ENCODE data around the gene CDKN3.

The CDKN3 gene

GRCh38 chr14:54366736-54367735, 29.8 kb upstream of the CDKN3 start:
- peaks cover 3% of the 10 kb centered on the region in 2 experiments for H3K4me1 ChIP-seq (ENCODE audit: control insufficient read depth in 1 of 2, insufficient read depth in 2 of 2, low read length in 2 of 2)
- peak; percentile 12 to 45 for DNase-seq
- H2BK12ac ChIP-seq (ENCODE audit: low read length) = no peak overlapping the region
- H3K9me3 ChIP-seq (ENCODE audit: insufficient read depth, low read depth, low read length) = no peaks in the 10 kb centered on the region
- no peaks in the 10 kb centered on the region for H3K79me1 ChIP-seq (ENCODE audit: low read length)
- no peak overlapping the region for H2AK5ac ChIP-seq (ENCODE audit: low read length)
- H3K27ac ChIP-seq (ENCODE audit: low read depth, low read length) = no peak overlapping the region
- no peak overlapping the region for H4K12ac ChIP-seq (ENCODE audit: low read depth, low read length)
- H3K4me3 ChIP-seq (ENCODE audit: low read depth, low read length) = no peak overlapping the region
- H3K18ac ChIP-seq (ENCODE audit: low read length) = no peak overlapping the region
- H3K23ac ChIP-seq (ENCODE audit: low read length) = no peak overlapping the region
- no peak overlapping the region for H4K91ac ChIP-seq (ENCODE audit: low read depth, low read length)
- no peak overlapping the region for H3K9ac ChIP-seq (ENCODE audit: low read length)
- no peaks in the 10 kb centered on the region for H3K79me2 ChIP-seq (ENCODE audit: control insufficient read depth, insufficient read depth, low read length, poor library complexity)
- no peak overlapping the region for H4K8ac ChIP-seq (ENCODE audit: low read depth, low read length)
- no peaks in the 10 kb centered on the region for H3K36me3 ChIP-seq (ENCODE audit: control insufficient read depth in 1 of 2, insufficient read depth in 2 of 2, low read length in 2 of 2)
- H3K14ac ChIP-seq (ENCODE audit: low read length) = no peak overlapping the region
- H3K27me3 ChIP-seq (ENCODE audit: insufficient read depth, low read length) = no peaks in the 10 kb centered on the region
- H2BK5ac ChIP-seq (ENCODE audit: low read depth, low read length, poor library complexity) = no peak overlapping the region
- H2AFZ ChIP-seq (ENCODE audit: insufficient read depth, low read length, poor library complexity) = peak overlapping the region; percentile 32
- no peak overlapping the region for H3K4ac ChIP-seq (ENCODE audit: low read depth, low read length)
- H2BK120ac ChIP-seq (ENCODE audit: insufficient read depth, low read length, poor library complexity) = no peak overlapping the region
- H3K4me2 ChIP-seq (ENCODE audit: low read length) = no peak overlapping the region
- no CpG with 5 or more reads among the region's 9 CpGs for WGBS (ENCODE audit: extremely low coverage, insufficient coverage, insufficient read length)

- WGBS (ENCODE audit: extremely low coverage, insufficient coverage, insufficient read length) = no CpG with 5 or more reads among the region's 4 CpGs
- no peak for DNase-seq
- no peak overlapping the region for H4K91ac ChIP-seq (ENCODE audit: low read depth, low read length)
- H3K9ac ChIP-seq (ENCODE audit: low read length) = no peak overlapping the region
- no peak overlapping the region for H4K8ac ChIP-seq (ENCODE audit: low read depth, low read length)
- H2BK12ac ChIP-seq (ENCODE audit: low read length) = no peak overlapping the region
- H3K79me2 ChIP-seq (ENCODE audit: control insufficient read depth, insufficient read depth, low read length, poor library complexity) = no peaks in the 10 kb centered on the region
- no peak overlapping the region for H3K27ac ChIP-seq (ENCODE audit: low read depth, low read length)
- H3K36me3 ChIP-seq (ENCODE audit: control insufficient read depth in 1 of 2, insufficient read depth in 2 of 2, low read length in 2 of 2) = no peaks in the 10 kb centered on the region
- no peak overlapping the region for H3K4me3 ChIP-seq (ENCODE audit: low read depth, low read length)
- H3K4ac ChIP-seq (ENCODE audit: low read depth, low read length) = no peak overlapping the region
- no peak overlapping the region for H4K12ac ChIP-seq (ENCODE audit: low read depth, low read length)
- H3K79me1 ChIP-seq (ENCODE audit: low read length) = no peaks in the 10 kb centered on the region
- no peaks in the 10 kb centered on the region for H3K9me3 ChIP-seq (ENCODE audit: insufficient read depth, low read depth, low read length)
- no peaks in the 10 kb centered on the region for H3K27me3 ChIP-seq (ENCODE audit: insufficient read depth, low read length)
- no peak overlapping the region for H3K23ac ChIP-seq (ENCODE audit: low read length)
- H2BK5ac ChIP-seq (ENCODE audit: low read depth, low read length, poor library complexity) = no peak overlapping the region
- no peak overlapping the region for H2AFZ ChIP-seq (ENCODE audit: insufficient read depth, low read length, poor library complexity)
- no peak overlapping the region for H2AK5ac ChIP-seq (ENCODE audit: low read length)
- peaks cover 3% of the 10 kb centered on the region in 2 experiments for H3K4me1 ChIP-seq (ENCODE audit: control insufficient read depth in 1 of 2, insufficient read depth in 2 of 2, low read length in 2 of 2)
- no peak overlapping the region for H3K14ac ChIP-seq (ENCODE audit: low read length)
- H3K18ac ChIP-seq (ENCODE audit: low read length) = no peak overlapping the region
- no peak overlapping the region for H2BK120ac ChIP-seq (ENCODE audit: insufficient read depth, low read length, poor library complexity)
- no peak overlapping the region for H3K4me2 ChIP-seq (ENCODE audit: low read length)
Observed at GRCh38 chr14:54368291-54368690, 28.5 kb upstream of the CDKN3 start.

GRCh38 chr14:54369343-54369742, 27.5 kb upstream of the CDKN3 start:
- Histone ChIP-seq H3K4ac (ENCODE audit: low read depth, low read length) (no peak overlapping the region), H3K4me1 (ENCODE audit: control insufficient read depth in 1 of 2, insufficient read depth in 2 of 2, low read length in 2 of 2) (peaks cover 3% of the 10 kb centered on the region in 2 experiments), H2AFZ (ENCODE audit: insufficient read depth, low read length, poor library complexity) (no peak overlapping the region), H3K23ac (ENCODE audit: low read length) (no peak overlapping the region), H4K91ac (ENCODE audit: low read depth, low read length) (no peak overlapping the region), H2BK5ac (ENCODE audit: low read depth, low read length, poor library complexity) (no peak overlapping the region), H3K4me3 (ENCODE audit: low read depth, low read length) (no peak overlapping the region), H2BK12ac (ENCODE audit: low read length) (no peak overlapping the region), H3K18ac (ENCODE audit: low read length) (no peak overlapping the region), H3K9ac (ENCODE audit: low read length) (no peak overlapping the region), H4K12ac (ENCODE audit: low read depth, low read length) (no peak overlapping the region), H2AK5ac (ENCODE audit: low read length) (no peak overlapping the region), H3K79me2 (ENCODE audit: control insufficient read depth, insufficient read depth, low read length, poor library complexity) (no peaks in the 10 kb centered on the region), H4K8ac (ENCODE audit: low read depth, low read length) (no peak overlapping the region), H3K14ac (ENCODE audit: low read length) (no peak overlapping the region), H3K36me3 (ENCODE audit: control insufficient read depth in 1 of 2, insufficient read depth in 2 of 2, low read length in 2 of 2) (no peaks in the 10 kb centered on the region), H3K79me1 (ENCODE audit: low read length) (no peaks in the 10 kb centered on the region), H2BK120ac (ENCODE audit: insufficient read depth, low read length, poor library complexity) (no peak overlapping the region), H3K9me3 (ENCODE audit: insufficient read depth, low read depth, low read length) (no peaks in the 10 kb centered on the region), H3K27ac (ENCODE audit: low read depth, low read length) (no peak overlapping the region), H3K27me3 (ENCODE audit: insufficient read depth, low read length) (no peaks in the 10 kb centered on the region), H3K4me2 (ENCODE audit: low read length) (no peak overlapping the region)
- WGBS (ENCODE audit: extremely low coverage, insufficient coverage, insufficient read length) = no CpG with 5 or more reads among the region's 2 CpGs
- DNase-seq = peak in 1 of 2 donors; percentile 24

- Histone ChIP-seq H2BK120ac (ENCODE audit: insufficient read depth, low read length, poor library complexity) (no peak overlapping the region), H2BK12ac (ENCODE audit: low read length) (no peak overlapping the region), H3K23ac (ENCODE audit: low read length) (no peak overlapping the region), H3K79me1 (ENCODE audit: low read length) (no peaks in the 10 kb centered on the region), H3K36me3 (ENCODE audit: control insufficient read depth in 1 of 2, insufficient read depth in 2 of 2, low read length in 2 of 2) (no peaks in the 10 kb centered on the region), H3K4me1 (ENCODE audit: control insufficient read depth in 1 of 2, insufficient read depth in 2 of 2, low read length in 2 of 2) (peaks cover 3% of the 10 kb centered on the region in 2 experiments), H3K4me3 (ENCODE audit: low read depth, low read length) (no peak overlapping the region), H3K9ac (ENCODE audit: low read length) (no peak overlapping the region), H3K14ac (ENCODE audit: low read length) (no peak overlapping the region), H4K91ac (ENCODE audit: low read depth, low read length) (no peak overlapping the region), H3K4me2 (ENCODE audit: low read length) (no peak overlapping the region), H3K79me2 (ENCODE audit: control insufficient read depth, insufficient read depth, low read length, poor library complexity) (no peaks in the 10 kb centered on the region), H2AFZ (ENCODE audit: insufficient read depth, low read length, poor library complexity) (no peak overlapping the region), H3K27me3 (ENCODE audit: insufficient read depth, low read length) (no peaks in the 10 kb centered on the region), H4K8ac (ENCODE audit: low read depth, low read length) (no peak overlapping the region), H3K18ac (ENCODE audit: low read length) (no peak overlapping the region), H2AK5ac (ENCODE audit: low read length) (no peak overlapping the region), H3K4ac (ENCODE audit: low read depth, low read length) (no peak overlapping the region), H3K9me3 (ENCODE audit: insufficient read depth, low read depth, low read length) (no peaks in the 10 kb centered on the region), H2BK5ac (ENCODE audit: low read depth, low read length, poor library complexity) (no peak overlapping the region), H4K12ac (ENCODE audit: low read depth, low read length) (no peak overlapping the region), H3K27ac (ENCODE audit: low read depth, low read length) (no peak overlapping the region)
- DNase-seq = no peak
- WGBS (ENCODE audit: extremely low coverage, insufficient coverage, insufficient read length) = no CpG with 5 or more reads among the region's 11 CpGs
Observed at GRCh38 chr14:54370323-54371198, 26.2 kb upstream of the CDKN3 start.

Data from trophoblast cell (in vitro differentiated cells and primary cell).